GM21423 (cell line): ENCODE results near the gene FKTN.
"Not testable (repeated sequence)": the region's sequence is repeated elsewhere in the genome, so short reads cannot be mapped to it uniquely, and the experiment has no call there.

ENCODE experiments used
- ATAC-seq: cut with Tn5 transposase; IDR thresholded peaks from one replicate; pipeline ENCODE4 v1.9.1; 2021; ENCODE audit warnings: mild to moderate bottlenecking, moderate library complexity; ENCODE audit not compliant: unreplicated experiment

Gene FKTN

DNA sequence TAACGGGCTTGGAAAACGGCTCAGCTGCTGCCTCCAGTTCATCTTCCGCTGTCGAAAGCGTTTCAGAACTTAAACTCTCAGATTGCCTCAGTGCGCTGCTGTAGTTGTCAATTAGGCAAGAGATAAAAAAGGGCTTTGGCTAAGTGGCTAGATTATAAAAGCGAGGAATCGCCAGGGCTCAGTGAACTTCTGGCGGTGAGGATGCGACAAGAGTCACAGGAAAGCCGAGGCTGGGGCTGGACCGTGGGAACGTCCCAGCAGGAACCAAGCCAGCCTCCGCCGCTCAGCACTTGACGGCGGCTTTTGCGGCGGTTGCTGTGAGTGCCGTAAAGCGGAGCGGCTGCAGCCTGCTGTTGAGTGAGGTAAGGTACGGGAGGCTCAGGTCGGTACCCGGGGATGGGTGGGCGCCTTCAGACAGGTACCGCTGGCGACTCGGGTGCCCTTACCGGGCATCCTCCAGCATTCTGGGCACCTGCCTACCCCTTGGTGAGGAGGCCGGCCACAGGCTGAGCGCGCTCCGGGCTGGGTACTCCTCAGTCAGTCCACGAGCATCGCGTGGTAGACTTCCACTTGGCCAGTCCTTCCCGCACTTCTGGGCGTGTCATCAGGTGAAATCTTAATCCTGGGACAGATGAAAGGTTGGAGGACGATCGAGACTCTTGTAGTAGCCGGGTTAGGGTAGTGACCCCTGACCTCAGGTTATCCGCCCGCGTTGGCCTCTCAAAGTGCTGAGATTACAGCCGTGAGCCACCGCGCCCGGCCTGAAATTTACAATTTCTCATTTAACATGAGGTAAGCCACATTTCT, at the start of gene FKTN:
Gene FKTN (plus strand): TSS at position 328 of the 807 bp plus-strand sequence. CDS start 16,902 bp downstream, outside the sequence.
- peak; percentile 97 for ATAC-seq

DNA sequence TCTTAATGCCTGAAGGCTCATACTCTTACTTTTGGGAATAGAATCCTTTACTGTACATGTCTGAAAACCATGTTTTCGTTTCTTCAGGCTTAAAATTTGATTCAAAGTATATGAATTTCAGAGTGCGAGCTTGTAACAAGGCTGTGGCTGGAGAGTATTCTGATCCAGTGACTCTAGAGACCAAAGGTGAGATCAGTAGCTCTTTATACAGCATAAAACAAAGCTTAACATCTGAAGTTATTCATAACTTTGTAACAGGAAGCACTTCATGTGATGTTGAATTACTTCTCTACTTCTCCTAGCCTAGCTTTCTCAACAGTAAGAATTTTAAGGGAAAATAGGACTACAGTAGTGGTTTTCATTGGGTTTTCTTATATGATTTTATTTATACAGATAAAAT, 49.4 kb upstream of the FKTN start:
- no peak for ATAC-seq

DNA sequence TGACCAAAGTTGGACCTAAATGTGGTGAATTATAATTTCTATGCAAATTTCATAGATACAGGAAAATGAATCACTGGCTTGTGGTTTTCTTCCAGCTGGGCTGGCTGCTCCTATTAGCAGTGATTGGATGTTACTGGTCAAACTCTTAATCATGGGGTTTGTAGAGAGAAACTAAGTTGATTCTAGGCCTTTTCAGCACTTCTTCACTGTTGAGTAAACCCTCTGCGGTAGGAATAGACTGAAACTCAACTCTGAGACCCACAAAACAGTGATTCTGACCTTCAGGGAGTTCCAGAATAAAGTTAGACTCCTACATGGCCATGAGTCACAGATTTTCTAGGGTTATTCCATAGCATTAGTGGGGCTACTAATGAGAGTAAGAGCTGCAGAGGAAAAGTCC, 47.9 kb upstream of the FKTN start:
- peak; percentile 82 for ATAC-seq

DNA sequence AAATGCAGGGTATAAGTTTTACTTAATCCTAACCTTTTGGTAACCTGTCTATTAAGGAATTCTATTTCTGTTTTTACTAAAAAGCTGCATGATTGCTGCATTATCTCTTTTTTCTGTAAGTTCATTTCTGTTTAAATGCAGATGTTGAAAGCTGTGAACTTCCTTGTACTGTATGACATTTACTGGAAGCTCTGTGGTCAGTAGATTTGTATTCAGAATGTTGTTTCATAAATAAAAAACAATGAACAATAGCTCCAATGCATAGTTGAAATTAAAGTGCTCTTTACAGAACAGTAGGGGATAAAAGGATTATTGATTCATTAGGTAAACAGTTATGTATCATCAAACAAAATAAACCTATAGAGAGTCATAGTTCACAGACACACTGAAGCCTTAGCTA, 46.5 kb upstream of the FKTN start:
- ATAC-seq = no peak

DNA sequence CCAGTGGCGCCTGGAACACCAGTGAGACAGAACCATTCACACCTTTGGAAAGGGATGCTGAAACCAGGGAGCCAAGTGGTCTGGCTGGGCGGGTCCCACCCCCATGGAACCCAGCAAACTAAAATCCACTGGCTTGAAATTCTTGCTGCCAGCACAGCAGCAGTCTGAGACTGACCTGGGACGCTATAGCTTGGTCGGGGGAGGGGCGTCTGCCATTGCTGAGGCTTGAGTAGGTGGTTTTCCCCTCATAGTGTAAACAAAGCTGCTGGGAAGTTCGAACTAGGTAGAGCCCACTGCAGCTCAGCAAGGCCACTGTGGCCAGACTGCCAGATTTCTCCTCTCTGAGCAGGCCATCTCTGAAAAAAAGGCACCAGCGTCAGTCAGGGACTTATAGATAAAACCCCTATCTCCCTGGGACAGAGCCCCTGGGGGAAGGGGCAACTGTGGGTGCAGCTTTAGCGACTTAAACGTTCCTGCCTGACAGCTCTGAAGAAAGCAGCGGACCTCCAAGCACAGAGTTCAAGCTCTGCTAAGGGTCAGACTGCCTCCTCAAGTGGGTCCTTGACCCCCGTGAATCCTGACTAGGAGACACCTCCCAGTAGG, 42.0 kb upstream of the FKTN start:
- ATAC-seq = no peak

DNA sequence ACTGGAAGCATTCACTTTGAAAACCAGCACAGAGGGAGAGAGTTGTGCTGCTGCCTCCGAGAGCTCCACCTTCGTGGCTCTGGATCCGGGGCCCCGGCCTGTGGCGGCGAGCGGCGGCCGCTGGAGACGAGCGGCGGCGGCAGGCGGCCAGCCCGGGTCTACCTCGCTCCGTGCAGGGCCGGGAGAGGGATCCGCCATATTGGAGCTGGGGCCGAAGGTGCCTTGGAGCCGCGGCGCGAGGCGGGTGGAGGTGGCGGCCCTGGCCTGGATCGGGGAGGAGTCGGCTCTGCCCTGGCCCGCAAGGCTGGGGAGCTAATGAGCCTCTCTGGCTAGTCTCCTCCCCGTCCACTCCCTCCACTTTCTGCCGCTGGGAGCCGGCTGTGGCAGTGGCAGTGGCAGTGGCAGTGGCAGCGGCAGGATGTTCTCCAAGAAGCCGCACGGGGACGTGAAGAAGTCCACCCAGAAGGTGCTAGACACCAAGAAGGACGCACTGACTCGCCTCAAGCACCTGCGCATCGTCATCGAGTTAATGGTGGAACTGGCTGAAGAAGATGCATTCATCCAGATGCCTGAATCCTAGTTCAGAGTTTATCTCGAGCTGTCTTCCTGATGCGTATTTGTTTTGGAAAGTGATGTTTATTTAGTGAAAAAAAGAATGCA, 38.1 kb upstream of the FKTN start:
- ATAC-seq = peak; percentile 71

DNA sequence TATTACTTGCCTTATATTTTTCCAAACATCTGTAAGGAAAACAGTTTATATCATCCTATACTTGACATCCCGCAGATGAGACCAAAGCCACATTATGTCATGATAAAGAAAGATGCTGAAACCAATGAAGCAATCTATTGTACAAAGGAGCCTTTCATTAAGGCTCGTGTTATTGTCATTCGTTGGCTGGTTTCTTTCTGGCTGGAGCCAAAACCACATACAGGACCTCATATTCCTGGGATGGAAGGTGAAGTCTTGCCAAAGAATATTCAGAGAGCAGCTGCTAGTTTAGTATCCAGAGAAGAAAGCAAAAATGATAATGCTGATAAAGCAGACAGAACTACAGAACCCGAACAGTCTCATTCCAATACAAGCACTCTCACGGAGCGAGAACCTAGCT, 36.9 kb upstream of the FKTN start:
- not testable (repeated sequence) for ATAC-seq

DNA sequence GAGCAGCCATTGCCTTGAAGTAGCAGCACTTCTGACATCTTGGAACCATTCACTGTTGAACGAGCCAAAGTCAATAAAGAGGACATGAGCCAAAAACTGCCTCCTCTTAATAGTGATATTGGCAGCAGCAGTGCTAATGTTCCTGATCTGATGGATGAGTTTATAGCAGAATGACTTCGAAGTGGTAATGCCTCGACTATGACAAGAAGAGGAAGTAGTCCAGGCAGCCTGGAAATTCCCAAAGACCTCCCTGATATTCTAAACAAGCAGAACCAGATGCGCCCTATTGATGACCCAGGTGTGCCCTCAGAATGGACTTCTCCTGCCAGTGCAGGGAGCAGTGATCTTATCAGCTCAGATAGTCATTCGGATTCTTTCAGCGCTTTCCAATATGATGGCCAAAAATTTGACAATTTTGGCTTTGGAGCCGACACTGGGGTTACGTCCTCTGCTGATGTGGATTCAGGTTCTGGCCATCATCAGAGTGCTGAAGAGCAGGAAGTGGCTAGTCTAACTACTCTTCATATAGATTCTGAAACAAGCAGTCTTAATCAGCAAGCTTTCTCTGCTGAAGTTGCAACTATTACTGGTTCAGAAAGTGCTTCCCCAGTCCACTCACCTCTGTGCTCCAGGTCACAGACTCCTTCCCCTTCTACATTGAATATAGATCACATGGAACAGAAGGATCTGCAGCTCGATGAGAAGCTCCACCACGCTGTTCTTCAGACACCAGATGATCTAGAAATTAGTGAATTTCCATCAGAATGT, 35.1 kb upstream of the FKTN start:
- ATAC-seq = not testable (repeated sequence)

DNA sequence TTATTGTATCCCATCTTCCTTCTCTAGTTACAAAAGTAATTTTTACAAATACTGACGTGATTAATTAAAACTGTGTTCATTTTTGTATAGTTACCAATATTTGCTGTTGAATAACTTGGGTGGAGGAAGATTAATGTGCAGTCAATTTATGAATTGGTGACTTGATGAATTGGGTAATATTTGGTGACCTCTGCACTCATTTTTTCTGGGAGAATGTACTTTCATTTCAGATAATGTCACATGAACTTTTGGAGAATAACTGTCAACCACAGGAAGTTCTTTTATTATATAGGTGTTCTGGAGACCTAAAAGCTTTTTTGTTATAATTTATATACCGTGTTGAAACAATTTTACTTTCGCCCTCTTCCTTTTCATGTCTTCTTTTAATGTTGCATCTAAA, 26.4 kb upstream of the FKTN start:
- ATAC-seq = no peak

DNA sequence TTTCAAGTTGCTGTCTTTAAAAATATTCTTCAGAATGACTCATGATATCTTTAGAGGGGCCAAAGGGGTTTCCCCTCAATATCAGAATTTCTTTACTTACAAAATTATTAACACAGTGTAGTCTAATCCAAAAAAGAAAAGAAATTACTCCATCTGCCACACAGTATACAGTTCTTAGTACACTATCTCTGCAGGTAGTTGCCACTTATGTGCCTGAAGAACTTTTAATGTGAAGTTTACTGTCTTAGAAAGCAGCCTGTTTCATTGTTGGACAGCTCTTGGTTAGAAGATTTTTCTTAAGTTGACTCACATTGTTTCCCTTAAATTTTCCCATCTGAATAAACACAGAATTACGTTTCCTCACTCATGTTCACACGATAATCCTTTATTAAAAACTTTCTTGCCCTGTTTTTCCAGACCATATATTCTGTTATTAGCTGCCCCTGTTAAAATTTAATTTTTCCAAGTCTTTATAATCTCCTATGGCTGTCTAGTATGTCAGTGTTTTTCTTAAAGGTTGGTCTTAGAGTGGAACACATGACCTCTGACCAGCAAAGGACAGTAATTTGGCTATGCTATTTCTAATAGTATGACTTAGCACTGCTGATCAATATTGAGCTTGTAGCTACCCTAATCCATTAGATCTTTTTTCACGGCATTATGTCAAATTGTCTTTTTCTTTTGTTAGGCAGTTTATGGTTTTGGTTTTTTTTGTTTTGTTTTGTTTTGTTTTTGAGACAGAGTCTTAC, 21.8 kb upstream of the FKTN start:
- peak; percentile 40 for ATAC-seq

DNA sequence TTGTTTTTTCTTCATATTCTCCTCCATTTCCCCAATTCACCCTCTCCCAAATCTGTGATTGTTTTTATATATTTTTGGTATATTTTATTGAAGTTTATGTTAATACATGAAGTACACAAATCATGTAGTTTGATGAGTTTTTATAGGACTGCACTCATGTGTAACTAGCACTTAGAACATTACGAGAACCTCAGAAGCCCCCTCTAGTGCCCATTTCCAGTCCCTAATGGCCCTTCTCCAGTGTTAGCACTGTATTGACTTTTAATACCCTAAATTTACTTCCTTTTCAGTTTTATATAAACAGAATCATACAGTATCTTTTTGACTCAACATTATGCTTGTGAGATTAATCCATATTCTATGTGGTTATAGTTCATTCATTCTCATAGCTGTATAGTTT, 18.5 kb upstream of the FKTN start:
- ATAC-seq = no peak

DNA sequence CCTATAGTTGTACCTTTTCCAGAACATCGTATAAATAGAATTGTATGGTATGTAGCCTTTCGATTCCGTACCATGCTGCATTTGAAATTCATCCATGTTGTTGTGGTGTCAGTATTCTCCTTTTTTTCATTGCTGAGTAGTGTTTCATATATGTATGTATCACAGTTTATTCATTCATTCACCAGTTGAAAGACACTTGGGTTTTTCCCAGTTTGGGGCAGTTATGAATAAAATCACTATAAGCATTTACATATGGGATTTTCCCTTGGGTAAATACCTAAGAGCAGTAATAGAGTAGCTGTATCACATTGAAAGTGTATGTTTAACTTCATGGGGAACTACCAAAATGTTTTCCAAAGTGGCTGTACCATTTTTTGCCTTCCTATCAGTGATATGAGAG, 16.1 kb upstream of the FKTN start:
- ATAC-seq = peak; percentile 91

DNA sequence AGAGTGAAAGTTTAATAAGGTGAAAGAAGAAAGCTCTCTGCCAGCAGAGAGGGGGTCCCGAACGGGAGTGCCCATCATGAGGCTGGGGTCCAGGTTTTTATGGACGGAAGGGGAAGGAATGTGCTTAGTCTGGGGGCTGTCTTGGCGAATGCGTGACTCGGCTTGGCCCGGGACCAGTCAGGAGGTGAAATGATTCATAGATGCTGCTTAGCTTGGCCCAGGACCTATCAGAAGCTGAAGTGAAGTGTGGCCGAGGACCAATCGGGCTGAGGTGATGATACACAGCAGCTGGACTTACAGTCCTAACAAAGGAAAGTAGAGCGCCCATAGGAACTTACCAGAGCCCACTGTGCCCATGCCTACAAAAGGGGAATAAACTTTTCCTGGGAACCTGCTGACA, 3.9 kb upstream of the FKTN start:
- no peak for ATAC-seq

DNA sequence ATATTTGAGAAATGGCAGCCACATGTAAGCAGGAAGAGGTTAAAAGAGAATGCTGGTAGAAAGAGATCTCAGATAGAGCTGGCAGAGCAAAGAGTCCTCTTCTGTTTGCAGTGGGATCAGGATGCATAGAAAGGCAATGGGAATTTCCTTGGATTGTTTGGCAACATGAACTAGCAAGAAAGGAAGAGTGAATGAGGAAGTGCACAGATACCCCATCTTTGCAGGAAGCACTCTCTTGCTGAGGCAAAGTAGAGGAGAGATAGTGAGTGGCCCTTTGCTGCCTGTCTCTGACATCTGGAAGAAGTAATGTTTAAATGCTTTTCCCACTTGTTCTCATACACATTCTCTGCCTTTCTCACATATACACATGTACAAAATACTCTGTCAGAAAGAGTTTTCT, 14.5 kb downstream of the FKTN start:
- ATAC-seq = no peak

DNA sequence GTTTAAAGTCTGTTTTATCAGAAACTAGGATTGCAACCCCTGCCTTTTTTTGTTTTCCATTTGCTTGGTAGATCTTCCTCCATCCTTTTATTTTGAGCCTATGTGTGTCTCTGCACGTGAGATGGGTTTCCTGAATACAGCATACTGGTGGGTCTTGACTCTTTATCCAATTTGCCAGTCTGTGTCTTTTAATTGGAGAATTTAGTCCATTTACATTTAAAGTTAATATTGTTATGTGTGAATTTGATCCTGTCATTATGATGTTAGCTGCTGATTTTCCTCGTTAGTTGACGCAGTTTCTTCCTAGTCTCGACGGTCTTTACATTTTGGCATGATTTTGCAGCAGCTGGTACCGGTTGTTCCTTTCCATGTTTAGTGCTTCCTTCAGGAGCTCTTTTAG, 22.0 kb downstream of the FKTN start:
- ATAC-seq = not testable (repeated sequence)

DNA sequence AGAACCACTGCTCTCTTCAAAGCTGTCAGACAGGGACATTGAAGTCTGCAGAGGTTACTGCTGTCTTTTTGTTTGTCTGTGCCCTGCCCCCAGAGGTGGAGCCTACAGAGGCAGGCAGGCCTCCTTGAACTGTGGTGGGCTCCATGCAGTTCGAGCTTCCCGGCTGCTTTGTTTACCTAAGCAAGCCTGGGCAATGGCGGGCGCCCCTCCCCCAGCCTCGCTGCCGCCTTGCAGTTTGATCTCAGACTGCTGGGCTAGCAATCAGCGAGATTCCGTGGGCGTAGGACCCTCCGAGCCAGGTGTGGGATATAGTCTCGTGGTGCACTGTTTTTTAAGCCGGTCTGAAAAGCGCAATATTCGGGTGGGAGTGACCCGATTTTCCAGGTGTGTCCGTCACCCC, 23.6 kb downstream of the FKTN start:
- ATAC-seq = not testable (repeated sequence)

DNA sequence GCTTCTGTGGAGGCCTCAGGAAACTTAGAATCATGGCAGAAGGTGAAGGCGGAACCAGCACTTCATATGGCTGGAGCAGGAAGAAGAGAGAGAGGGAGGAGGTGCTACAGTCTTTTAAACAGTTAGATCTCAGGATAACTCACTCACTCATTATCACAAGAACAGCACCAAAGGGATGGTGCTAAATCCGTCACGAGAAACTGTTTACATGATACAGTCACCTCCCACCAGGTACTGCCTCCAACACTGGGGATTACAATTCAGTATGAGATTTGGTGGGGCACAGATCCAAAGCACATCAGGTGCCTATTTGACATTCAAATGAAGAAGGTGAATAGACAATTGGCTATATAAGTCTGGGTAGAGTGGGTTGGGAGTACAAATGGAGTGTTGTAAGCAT, 35.2 kb downstream of the FKTN start:
- no peak for ATAC-seq

DNA sequence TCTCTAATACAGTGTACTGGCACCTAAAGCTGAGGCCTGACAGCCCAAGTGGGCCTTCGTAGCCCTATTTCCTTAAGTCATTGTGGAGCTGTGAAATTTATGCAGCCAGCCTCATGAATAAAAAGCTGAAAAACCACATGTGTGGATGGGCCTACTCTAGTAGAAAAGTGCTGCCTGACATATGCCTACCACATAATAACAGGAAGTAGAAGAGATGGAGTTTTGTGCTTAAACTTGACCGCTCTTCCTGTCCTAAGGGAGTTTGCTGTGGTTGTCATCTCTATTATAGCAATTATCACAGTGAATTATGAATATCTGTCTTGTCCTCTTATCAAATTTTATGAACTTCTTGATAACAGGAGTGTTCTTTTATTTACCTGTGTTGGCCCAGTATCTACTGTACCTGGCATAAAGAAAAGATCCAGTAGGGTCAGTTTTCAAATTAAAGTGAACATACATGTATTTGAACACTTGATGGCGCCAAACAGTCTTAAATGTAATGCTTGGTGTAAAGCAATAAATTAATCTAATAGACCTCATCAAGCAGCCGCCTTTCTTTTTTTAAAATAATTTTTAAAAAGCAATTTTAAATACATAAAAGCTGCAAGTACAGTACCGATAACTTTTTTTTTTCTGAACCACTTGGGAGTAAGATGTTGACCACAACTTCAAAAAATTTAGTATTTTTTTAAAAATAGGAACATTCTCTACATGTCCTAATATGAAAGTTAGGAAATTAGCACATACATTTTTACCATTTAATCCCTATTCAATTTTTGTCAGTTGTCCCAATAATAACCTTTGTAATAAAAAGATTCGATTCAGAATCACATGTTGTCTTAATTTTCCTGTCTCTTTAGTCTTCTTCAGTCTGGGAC, 51.0 kb downstream of the FKTN start:
- peak; percentile 83 for ATAC-seq

DNA sequence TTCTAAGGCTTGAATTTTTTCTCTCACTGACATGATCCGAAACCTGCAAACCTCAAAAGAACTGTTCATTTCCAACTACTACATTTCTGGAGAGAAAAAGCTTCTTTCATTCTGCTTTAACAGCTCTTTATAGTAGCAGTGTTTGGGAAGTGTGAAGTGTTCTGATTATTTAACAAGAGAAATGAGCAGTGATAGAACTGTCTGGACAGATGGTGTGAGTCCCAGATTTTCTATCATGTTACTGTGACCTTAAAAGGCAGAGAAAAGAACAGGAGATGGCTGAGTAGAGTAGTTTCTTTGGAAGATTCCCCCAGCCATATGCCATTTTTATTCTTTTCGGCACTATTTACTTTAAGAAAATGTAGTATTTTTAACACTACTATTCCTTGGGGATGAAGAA, 63.1 kb downstream of the FKTN start:
- ATAC-seq = no peak

DNA sequence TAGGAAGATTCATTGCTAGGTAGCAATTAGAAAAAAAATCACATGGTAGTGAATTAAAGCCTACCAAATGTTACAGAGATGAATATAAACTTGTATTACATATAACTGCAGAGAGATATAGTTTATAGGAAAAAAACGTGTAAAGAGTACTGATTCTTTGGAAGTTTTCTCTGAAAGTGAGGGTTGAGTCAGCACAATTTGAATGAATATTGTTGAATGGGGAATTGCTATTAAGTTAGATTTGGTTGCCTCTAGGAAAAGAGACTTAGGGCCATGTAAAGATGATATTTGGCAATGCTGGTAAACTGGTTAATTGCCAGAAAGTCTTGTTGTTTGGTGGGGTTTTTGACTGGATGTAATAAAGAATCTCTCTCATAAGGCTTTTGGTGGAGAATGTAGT, 67.2 kb downstream of the FKTN start:
- no peak for ATAC-seq
